Activated T-helper 1 cell treated with anti-CD3 and anti-CD28 coated beads, Interleukin-2, amount 50 U/mL, for 16 hours (primary cell): Measurements from ENCODE around the gene REXO1.

ENCODE experiments used
- DNase-seq, 2 donors: peaks; one replicate each; pipeline ENCODE4 v3.0.0-alpha.2; 2020; ENCODE audit warnings: low read depth in 1 of 2, low spot score in 1 of 2

Gene REXO1

GRCh38 chr19:1768918-1769644, 79.2 kb downstream of the REXO1 start:
- no peak for DNase-seq

GRCh38 chr19:1768248-1768647, 80.0 kb downstream of the REXO1 start:
- DNase-seq = no peak

GRCh38 chr19:1767464-1767933, 80.8 kb downstream of the REXO1 start:
- DNase-seq = peak; percentile 38 to 39

- DNase-seq = no peak
Measured at GRCh38 chr19:1766800-1767352, 81.4 kb downstream of the REXO1 start.

- DNase-seq = no peak
Measured at GRCh38 chr19:1765904-1766799, 82.1 kb downstream of the REXO1 start.
